Stimulated activated CD8-positive, alpha-beta memory T cell treated with anti-CD3 and anti-CD28 coated beads, Interleukin-7, amount 100 ng/mL, for 4 hours (primary cell): ENCODE measurements around the gene ASB14.

Experiments used
- DNase-seq, 2 donors: peaks; one replicate each; pipeline ENCODE4 v3.0.0-alpha.2; 2020; ENCODE audit warnings: low read depth in 2 of 2

The ASB14 gene

GRCh38 chr3:57261119-57261518, 31.4 kb downstream of the ASB14 start:
- DNase-seq: no peak

GRCh38 chr3:57257678-57258077, 34.8 kb downstream of the ASB14 start:
- no peak for DNase-seq

- DNase-seq: no peak
Observed at GRCh38 chr3:57256844-57257243, 35.6 kb downstream of the ASB14 start.

GRCh38 chr3:57252404-57252803, 40.1 kb downstream of the ASB14 start:
- DNase-seq: no peak

GRCh38 chr3:57244946-57245345, 47.5 kb downstream of the ASB14 start:
- no peak for DNase-seq

- no peak for DNase-seq
Observed at GRCh38 chr3:57234613-57235575, 57.6 kb downstream of the ASB14 start.

- DNase-seq: no peak
Observed at GRCh38 chr3:57233799-57234198, 58.7 kb downstream of the ASB14 start.

GRCh38 chr3:57230006-57230405, 62.5 kb downstream of the ASB14 start:
- DNase-seq: no peak

- peak in 1 of 2 donors; percentile 28 for DNase-seq
Observed at GRCh38 chr3:57227930-57228751, 64.3 kb downstream of the ASB14 start.

- DNase-seq: peak; percentile 57 to 84
Observed at GRCh38 chr3:57227204-57227929, 65.1 kb downstream of the ASB14 start, which contains the start of gene APPL1. Gene APPL1 (plus strand): TSS chr3:57227729. CDS start chr3:57227884, 155 bp downstream.

GRCh38 chr3:57226176-57226575, 66.3 kb downstream of the ASB14 start:
- no peak for DNase-seq

GRCh38 chr3:57224856-57225255, 67.6 kb downstream of the ASB14 start:
- DNase-seq: no peak

- no peak for DNase-seq
Observed at GRCh38 chr3:57221883-57222282, 70.6 kb downstream of the ASB14 start.
